Heart left ventricle (tissue), 13 donors: ENCODE results near the gene SNX8.

ENCODE experiments used
- POLR2A ChIP-seq, 2 donors: fragments of 450-650 bp; IDR thresholded peaks; one replicate each; pipeline ENCODE4 v1.6.1; 2017; ENCODE audit warnings: antibody characterized with exemption in 2 of 2, mild to moderate bottlenecking in 2 of 2, moderate library complexity in 2 of 2
- TF ChIP-seq, protein P1 (sequence below), 12 donors: fragments of 200-600 bp; sonication (generic) in 4 of 12; IDR thresholded peaks; one replicate each; pipeline versions ENCODE4 v1.5.0 to v1.8.0; 2018 to 2022; ENCODE audit warnings: antibody characterized with exemption in 12 of 12, mild to moderate bottlenecking in 5 of 12
- donor health status: ischemic (EF 13 %, LVEDD 7.1; RV severe dilation, severe dysfunction).
- donor health status: DM: no; HTN: yes; CAD: no.
- donor health status: DM: no; HTN: no; CAD: no.
- donor health status: ischemic (EF 25% LVEDD 6.9; RV normal size, moderate dysfunction).
- donor health status: ischemic (EF 25% LVEDD 5.7; RV mildly dilated, moderate dysfunction).
- donor health status: ischemic (EF 35%, LVEDD 5.7; RV mildly dilated, moderate dysfunction).
- donor health status: nonischemic (EF 11% LVEDD 7.7; RV severe dilation, severe dysfunction).
- donor health status: DM: yes; HTN: yes; CAD: no.
- donor health status: PGD.
- donor health status: ischemic (EF 29% LVEDD 5.4; RV normal size, mild dysfunction).
- donor health status: nonischemic (EF 23%, LVEDD 6.1; RV moderate dilation, normal function).

GRCh38 chr7:2282185-2282751, 32.0 kb downstream of the SNX8 start:
- no peak for TF ChIP-seq POLR2A (IDR thresholded peaks at IDR 0.05)
- TF ChIP-seq, protein P1, sequence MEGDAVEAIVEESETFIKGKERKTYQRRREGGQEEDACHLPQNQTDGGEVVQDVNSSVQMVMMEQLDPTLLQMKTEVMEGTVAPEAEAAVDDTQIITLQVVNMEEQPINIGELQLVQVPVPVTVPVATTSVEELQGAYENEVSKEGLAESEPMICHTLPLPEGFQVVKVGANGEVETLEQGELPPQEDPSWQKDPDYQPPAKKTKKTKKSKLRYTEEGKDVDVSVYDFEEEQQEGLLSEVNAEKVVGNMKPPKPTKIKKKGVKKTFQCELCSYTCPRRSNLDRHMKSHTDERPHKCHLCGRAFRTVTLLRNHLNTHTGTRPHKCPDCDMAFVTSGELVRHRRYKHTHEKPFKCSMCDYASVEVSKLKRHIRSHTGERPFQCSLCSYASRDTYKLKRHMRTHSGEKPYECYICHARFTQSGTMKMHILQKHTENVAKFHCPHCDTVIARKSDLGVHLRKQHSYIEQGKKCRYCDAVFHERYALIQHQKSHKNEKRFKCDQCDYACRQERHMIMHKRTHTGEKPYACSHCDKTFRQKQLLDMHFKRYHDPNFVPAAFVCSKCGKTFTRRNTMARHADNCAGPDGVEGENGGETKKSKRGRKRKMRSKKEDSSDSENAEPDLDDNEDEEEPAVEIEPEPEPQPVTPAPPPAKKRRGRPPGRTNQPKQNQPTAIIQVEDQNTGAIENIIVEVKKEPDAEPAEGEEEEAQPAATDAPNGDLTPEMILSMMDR (IDR thresholded peaks at IDR 0.05): no peak
